ENCODE results near the gene NR1H4.
"Not testable (repeated sequence)": the region's sequence is repeated elsewhere in the genome, so short reads cannot be mapped to it uniquely, and the experiment has no call there.

The NR1H4 gene

GRCh38 chr12:100473050-100473715 lies 483 bp upstream of the NR1H4 start:
- no peak for DNase-seq

DNA sequence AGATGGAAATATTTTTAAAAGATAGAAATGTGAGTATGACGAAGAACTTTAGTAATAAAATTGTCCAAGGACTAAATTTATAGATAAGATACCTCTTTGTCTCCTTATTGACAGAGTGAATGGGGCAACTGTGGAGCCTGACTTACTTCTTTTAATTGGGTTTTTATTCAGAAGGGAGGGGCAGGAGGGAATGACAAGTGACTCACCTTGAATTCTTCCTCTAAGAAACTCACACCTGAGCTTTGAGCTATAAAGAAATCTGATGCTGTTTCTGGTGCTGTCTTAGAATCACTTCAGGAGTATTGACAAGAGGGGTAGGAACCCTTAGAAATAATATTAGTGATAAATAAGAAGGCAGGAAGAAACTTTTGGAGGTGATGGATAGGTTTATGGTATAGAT lies 951 bp downstream of the NR1H4 start:
- DNase-seq: no peak

DNA sequence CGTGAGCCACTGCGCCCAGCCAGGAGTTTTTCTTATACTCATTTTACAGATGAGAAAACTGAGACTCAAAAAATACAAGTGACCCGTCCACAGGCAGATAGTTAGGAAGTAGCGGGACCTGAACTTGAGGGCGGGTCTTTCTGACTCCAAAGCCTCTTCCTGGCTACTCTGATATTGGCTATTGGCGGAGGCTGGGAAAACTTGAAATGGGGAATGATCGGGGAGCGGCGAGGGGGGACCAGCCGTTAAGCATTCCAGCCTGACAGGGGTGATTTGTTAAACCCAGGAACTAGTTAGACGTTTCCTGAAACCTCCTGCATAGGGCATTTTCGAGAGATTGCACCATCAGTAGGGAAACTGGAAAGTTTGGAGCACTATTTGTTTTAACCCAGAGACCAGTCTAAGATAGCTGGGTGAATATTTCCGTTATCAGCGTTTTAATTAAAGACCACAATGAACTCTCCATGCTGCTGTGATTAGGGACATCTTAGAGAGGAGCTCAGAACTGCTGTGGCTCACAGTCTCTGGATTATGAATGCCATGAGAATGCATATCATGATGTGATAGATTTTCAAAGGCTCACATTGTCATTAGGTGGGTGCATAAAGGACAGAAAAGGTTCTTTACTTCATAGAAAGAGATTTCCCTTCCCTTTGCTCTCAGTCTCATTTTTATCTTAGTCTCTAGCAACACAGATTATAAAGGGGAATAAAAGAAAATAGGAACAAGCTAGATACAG lies 2.5 kb downstream of the NR1H4 start:
- DNase-seq: no peak

DNA sequence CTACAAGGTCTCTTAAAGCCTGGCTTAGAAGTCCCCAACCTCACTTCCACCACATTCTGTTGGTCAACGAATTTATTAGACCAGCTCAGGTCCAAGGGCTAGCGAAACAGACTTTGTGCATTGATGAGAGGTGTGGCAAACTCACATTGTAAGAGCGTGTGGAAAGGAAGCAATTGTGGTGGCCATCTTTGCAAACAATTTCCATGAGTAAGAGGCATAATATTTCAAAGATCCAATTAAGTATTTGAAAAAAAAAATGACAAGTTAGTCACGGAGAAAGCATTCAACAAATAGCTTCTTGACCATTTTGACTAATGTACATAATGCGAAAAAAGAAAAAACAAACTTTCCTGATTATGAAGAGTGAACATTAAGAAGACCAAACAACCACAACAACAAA lies 7.4 kb downstream of the NR1H4 start:
- no peak for DNase-seq

- DNase-seq: no peak
These were observed 10.7 kb downstream of the NR1H4 start for GRCh38 chr12:100484183-100484886.

- no peak for DNase-seq
These were observed 11.3 kb downstream of the NR1H4 start for GRCh38 chr12:100484891-100485471.

- no peak for DNase-seq
These were observed 12.3 kb downstream of the NR1H4 start for GRCh38 chr12:100485983-100486382.

GRCh38 chr12:100489251-100489820 lies 15.7 kb downstream of the NR1H4 start:
- no peak for DNase-seq

GRCh38 chr12:100490056-100490455 lies 16.4 kb downstream of the NR1H4 start:
- DNase-seq: peak; percentile 54

DNA sequence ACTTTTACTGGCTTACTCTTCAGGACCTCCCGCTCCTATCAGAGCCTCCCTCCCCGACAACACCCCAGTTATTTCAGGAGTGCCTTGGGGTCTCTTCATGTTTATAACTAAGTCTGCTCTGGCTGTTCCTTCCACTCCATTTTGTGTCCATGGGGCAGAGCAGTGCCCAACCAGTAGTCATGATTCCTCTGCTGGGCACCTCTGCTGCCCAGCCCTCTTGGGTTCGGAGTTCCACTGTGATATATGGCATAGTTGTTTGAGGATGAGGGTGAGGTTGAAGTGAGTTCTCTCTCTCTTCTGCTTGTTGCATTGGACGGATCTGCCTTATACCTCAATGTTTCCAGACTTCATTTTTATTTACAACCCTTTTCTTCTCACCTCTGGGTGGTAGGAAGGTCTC lies 17.4 kb downstream of the NR1H4 start:
- DNase-seq: no peak

GRCh38 chr12:100493396-100494012 lies 19.8 kb downstream of the NR1H4 start:
- DNase-seq: no peak

- no peak for DNase-seq
These were observed 20.4 kb downstream of the NR1H4 start for GRCh38 chr12:100494026-100494425.

DNA sequence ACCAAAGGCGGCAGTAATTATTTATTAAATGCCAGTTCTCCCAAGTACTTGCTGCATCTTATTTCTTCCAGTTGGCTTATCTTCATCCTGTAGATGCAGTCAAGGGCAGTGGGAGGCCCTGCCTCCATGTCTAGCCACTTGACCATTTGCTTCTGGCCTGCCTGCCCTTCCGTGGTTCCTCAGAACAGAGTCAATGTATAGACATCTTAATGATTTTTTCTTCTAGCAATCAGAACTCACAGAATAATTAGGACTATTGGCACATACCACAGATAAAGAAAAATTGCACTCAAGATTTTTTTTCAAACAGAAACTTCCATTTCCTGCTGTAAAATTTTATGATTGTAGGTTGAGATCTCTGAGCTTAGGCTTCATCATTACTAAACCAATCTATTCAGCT lies 20.9 kb downstream of the NR1H4 start:
- DNase-seq: no peak

DNA sequence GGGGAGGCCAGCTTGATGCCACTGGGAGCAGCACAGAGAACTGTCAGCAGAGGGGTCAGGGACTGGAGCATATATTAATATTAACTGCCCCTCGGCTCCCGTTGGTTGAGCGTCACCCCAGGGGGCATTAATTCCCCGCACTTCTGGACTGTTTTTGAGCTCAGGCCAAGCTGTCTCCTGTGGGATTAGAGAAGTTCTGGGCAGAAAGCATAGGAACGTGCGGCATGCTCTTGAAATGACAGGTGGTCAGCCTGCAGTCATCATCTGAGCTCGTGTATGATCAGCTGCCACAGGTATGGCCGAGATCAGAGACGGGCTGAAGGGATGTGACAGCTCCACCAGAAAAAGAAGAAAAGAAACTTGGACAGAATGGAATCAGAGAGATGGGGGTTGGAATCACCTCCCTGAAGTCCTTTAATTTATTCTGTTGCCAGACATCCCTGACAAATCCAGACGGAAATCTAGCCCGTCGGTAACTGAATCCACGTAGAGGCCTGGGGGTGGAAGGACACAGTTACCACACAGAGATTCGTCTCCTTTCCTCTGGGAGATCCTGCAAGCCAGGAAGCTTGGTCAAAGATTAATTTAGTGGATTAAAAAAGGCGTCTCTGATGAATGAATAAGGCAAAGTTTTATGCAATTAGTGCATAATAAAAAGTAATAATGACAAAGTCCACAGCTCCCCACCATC lies 23.6 kb downstream of the NR1H4 start:
- DNase-seq: no peak

DNA sequence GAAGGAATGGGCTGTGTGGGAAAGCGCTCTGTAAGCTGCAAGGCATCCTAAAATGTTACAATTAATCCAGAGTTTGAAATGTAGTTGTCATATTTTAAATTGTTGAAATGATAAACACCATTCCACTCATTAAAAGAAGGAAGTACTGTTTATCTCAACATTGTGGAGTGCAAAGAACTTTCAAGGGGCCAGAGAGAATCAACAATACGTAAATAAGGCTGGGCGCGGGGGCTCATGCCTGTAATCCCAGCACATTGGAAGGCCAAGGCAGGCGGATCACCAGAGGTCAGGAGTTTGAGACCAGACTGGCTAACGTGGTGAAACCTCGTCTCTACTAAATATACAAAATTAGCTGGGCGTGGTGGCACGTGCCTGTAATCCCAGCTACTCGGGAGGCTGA lies 24.5 kb downstream of the NR1H4 start:
- DNase-seq: no peak

GRCh38 chr12:100499416-100499815 lies 25.8 kb downstream of the NR1H4 start:
- no peak for DNase-seq

- DNase-seq: not testable (repeated sequence)
These were observed 29.1 kb downstream of the NR1H4 start for GRCh38 chr12:100502718-100503117.

GRCh38 chr12:100503228-100503628 lies 29.6 kb downstream of the NR1H4 start:
- DNase-seq: no peak

GRCh38 chr12:100504804-100505203 lies 31.1 kb downstream of the NR1H4 start:
- DNase-seq: no peak

DNA sequence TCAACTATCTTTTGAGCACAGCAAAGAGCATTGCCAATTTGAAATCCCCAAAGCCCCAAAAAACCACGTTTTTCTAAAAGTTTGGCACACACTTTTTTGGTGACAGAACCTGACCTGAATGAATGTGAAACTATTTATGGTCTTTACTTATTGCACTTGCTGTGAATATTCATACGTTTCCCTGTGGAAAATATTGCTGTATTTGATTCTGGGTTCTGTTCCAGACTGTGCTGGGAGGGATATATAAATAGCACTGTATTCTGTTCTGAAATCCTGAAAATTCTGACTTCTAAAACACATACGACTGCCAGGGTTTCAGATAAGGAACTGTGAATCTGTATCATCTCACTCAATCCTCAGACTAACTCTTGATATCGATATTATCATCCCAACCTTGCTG lies 35.1 kb downstream of the NR1H4 start:
- no peak for DNase-seq

- no peak for DNase-seq
These were observed 39.0 kb downstream of the NR1H4 start for GRCh38 chr12:100512692-100513091.

- DNase-seq: no peak
These were observed 42.3 kb downstream of the NR1H4 start for GRCh38 chr12:100515968-100516367.

All from NCI-H446 treated with DMSO at 0.1 percent for 48 hours (cell line).